ENCODE data around the gene TERC. TPM values are rescaled to one million over a fixed set of nuclear protein-coding genes. Genes with fewer than 3 reads are reported as not detected.

The TERC gene
- not detected for polyA plus RNA-seq (2013, experiment 1 of 2; ENCODE audit: insufficient read length)
- polyA plus RNA-seq (2013, experiment 2 of 2; ENCODE audit: insufficient read length): not detected

- DNase-seq: peak; percentile 93
Measured at GRCh38 chr3:169764882-169765612, at the start of gene TERC. TSS of gene TERC (minus strand) at chr3:169765060.

- DNase-seq: peak; percentile 4
Measured at GRCh38 chr3:169813757-169814517, 49.1 kb upstream of the TERC start.

- no peak for DNase-seq
Measured at GRCh38 chr3:169813278-169813677, 48.4 kb upstream of the TERC start.

GRCh38 chr3:169812332-169813235 is 47.7 kb upstream of the TERC start, which contains the start of the genes LRRC34 and LRRIQ4:
TSS of gene LRRC34 (minus strand) at chr3:169812904. CDS start at chr3:169812548, 356 bp downstream.
TSS of gene LRRIQ4 (plus strand) at chr3:169812870. CDS start at chr3:169821922, 9,052 bp downstream.
- DNase-seq: peak; percentile 79

- DNase-seq: peak; percentile 53
Measured at GRCh38 chr3:169811631-169812331, 46.9 kb upstream of the TERC start.

GRCh38 chr3:169809230-169809795 is 44.5 kb upstream of the TERC start:
- DNase-seq: no peak

GRCh38 chr3:169804681-169805080 is 39.8 kb upstream of the TERC start:
- no peak for DNase-seq

GRCh38 chr3:169792359-169792758 is 27.5 kb upstream of the TERC start:
- no peak for DNase-seq

- no peak for DNase-seq
Measured at GRCh38 chr3:169790687-169791429, 26.0 kb upstream of the TERC start.

GRCh38 chr3:169790219-169790618 is 25.4 kb upstream of the TERC start:
- DNase-seq: no peak

GRCh38 chr3:169787791-169788190 is 22.9 kb upstream of the TERC start:
- DNase-seq: no peak

- no peak for DNase-seq
Measured at GRCh38 chr3:169787120-169787519, 22.3 kb upstream of the TERC start.

GRCh38 chr3:169781209-169781855 is 16.5 kb upstream of the TERC start:
- DNase-seq: no peak

- DNase-seq: no peak
Measured at GRCh38 chr3:169780742-169781141, 15.9 kb upstream of the TERC start.

GRCh38 chr3:169777822-169778221 is 13.0 kb upstream of the TERC start:
- DNase-seq: no peak

GRCh38 chr3:169774186-169774585 is 9.3 kb upstream of the TERC start:
- no peak for DNase-seq

- DNase-seq: peak; percentile 90
Measured at GRCh38 chr3:169772897-169773816, 8.3 kb upstream of the TERC start, which contains the start of gene MYNN. TSS of gene MYNN (plus strand) at chr3:169773396. CDS start at chr3:169774296, 900 bp downstream.

GRCh38 chr3:169772305-169772896 is 7.5 kb upstream of the TERC start:
- DNase-seq: peak; percentile 80

Data from fibroblast of skin of scalp (primary cell).